ENCODE data around the gene EGR1.

EGR1 gene

DNA sequence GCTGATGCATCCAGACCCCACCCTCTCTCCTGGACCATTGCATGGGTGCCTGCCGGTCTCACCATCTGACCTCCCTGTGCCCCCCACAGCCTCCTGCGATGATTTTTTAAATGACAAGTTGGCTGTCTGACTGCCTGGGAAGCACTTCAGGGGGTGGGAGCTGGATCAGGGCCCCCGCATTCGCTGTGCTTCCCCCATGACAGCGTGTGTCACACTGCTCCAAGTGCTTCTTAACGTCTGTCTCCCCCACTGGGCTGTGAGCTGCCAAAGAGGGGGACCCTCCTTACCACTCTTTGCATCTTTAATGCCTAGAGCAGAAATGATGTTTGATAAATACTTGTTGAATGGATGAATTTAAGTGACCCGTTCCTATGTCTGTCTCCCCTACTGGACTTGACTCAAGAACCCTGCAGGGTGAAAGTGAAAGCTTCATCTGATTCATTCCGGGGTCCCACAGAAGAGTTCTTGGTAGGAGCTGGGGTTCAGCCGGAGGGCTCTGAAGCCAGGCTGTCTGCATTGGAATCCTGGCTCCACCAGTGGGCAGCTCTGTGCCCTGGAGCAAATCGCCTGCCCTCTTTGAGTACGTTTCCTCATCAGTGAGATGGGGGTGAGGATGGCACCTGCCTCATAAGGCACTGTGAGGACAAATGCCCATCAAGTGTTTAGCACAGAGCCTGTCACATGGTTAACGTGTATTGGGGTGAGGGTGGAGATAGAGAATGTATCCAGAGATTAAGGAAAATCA lies 7.6 kb upstream of the EGR1 start:
- Histone ChIP-seq H3K9me3 (no peaks in the 10 kb centered on the region), H3K27me3 (no peaks in the 10 kb centered on the region), H3K36me3 (no peaks in the 10 kb centered on the region), H3K4me3 (ENCODE audit: low read depth in 1 of 2, low read length in 1 of 2) (no peak overlapping the region), H3K4me1 (ENCODE audit: control insufficient read depth in 1 of 2, insufficient read depth in 1 of 2, low read depth in 1 of 2, low read length in 1 of 2) (peaks cover 0 to 4% of the 10 kb centered on the region in 2 experiments), H3K27ac (no peak overlapping the region)
- TF ChIP-seq, protein P1, sequence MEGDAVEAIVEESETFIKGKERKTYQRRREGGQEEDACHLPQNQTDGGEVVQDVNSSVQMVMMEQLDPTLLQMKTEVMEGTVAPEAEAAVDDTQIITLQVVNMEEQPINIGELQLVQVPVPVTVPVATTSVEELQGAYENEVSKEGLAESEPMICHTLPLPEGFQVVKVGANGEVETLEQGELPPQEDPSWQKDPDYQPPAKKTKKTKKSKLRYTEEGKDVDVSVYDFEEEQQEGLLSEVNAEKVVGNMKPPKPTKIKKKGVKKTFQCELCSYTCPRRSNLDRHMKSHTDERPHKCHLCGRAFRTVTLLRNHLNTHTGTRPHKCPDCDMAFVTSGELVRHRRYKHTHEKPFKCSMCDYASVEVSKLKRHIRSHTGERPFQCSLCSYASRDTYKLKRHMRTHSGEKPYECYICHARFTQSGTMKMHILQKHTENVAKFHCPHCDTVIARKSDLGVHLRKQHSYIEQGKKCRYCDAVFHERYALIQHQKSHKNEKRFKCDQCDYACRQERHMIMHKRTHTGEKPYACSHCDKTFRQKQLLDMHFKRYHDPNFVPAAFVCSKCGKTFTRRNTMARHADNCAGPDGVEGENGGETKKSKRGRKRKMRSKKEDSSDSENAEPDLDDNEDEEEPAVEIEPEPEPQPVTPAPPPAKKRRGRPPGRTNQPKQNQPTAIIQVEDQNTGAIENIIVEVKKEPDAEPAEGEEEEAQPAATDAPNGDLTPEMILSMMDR (IDR thresholded peaks at IDR 0.05), result no peak

DNA sequence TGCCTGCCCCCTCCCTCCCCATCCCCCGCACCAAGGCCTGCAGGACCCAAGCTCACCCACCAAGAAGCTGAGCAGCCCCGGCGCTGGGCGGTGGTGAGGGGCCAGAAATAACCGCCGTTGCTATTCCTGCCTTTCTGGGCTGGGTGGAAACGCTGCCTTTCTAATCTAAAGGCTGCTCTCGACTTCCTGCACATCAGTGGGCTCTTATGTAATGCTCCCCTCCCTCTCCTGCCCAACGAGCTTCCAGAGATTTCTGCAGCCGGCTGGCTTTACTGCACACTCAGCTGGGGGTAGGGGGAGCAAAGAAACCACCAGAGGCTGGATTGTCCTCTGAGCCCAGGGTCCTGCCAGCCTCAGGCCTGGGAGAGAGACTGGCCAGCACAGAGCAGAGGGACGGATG lies 6.9 kb upstream of the EGR1 start:
- H3K9me3 ChIP-seq, result no peaks in the 10 kb centered on the region
- no peaks in the 10 kb centered on the region for H3K27me3 ChIP-seq
- H3K4me1 ChIP-seq (ENCODE audit: control insufficient read depth in 1 of 2, insufficient read depth in 1 of 2, low read depth in 1 of 2, low read length in 1 of 2), result peaks cover under 1 to 6% of the 10 kb centered on the region in 2 experiments
- TF ChIP-seq, protein P1 (IDR thresholded peaks at IDR 0.05), result no peak
- no peak overlapping the region for H3K27ac ChIP-seq
- no peaks in the 10 kb centered on the region for H3K36me3 ChIP-seq
- H3K4me3 ChIP-seq (ENCODE audit: low read depth in 1 of 2, low read length in 1 of 2), result no peak overlapping the region

DNA sequence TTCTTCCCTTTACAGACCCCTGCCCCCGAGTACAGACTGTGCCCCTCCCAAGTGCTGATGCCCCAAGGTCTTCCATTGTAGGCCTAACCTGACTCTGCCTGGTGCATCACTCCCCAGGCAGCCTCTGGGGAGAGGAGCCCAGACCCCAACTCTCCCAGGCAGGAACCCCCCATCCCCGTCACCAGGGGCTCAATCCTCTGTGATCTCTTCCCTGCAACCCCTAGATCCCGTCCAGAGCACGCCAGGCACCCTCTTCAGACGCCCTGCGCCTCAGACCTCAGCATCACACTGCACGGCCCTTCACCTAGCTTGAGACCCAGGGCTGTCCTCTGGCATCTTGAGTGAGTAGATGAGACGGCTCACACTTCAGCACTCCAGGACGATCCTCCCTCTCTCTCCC lies 6.4 kb upstream of the EGR1 start:
- Histone ChIP-seq H3K27ac (no peak overlapping the region), H3K36me3 (no peaks in the 10 kb centered on the region), H3K9me3 (no peaks in the 10 kb centered on the region), H3K4me1 (ENCODE audit: control insufficient read depth in 1 of 2, insufficient read depth in 1 of 2, low read depth in 1 of 2, low read length in 1 of 2) (peaks cover 5 to 11% of the 10 kb centered on the region in 2 experiments), H3K4me3 (ENCODE audit: low read depth in 1 of 2, low read length in 1 of 2) (no peak overlapping the region), H3K27me3 (no peaks in the 10 kb centered on the region)
- TF ChIP-seq, protein P1 (IDR thresholded peaks at IDR 0.05), result no peak

GRCh38 chr5:138459311-138459933 lies 5.9 kb upstream of the EGR1 start:
- TF ChIP-seq, protein P1 (IDR thresholded peaks at IDR 0.05), result no peak
- Histone ChIP-seq H3K4me3 (ENCODE audit: low read depth in 1 of 2, low read length in 1 of 2) (no peak overlapping the region), H3K9me3 (no peaks in the 10 kb centered on the region), H3K4me1 (ENCODE audit: control insufficient read depth in 1 of 2, insufficient read depth in 1 of 2, low read depth in 1 of 2, low read length in 1 of 2) (peaks cover 10 to 15% of the 10 kb centered on the region in 2 experiments), H3K27me3 (no peaks in the 10 kb centered on the region), H3K27ac (no peak overlapping the region), H3K36me3 (no peaks in the 10 kb centered on the region)

- Histone ChIP-seq H3K4me1 (ENCODE audit: control insufficient read depth in 1 of 2, insufficient read depth in 1 of 2, low read depth in 1 of 2, low read length in 1 of 2) (peaks cover 10 to 17% of the 10 kb centered on the region in 2 experiments), H3K27me3 (no peaks in the 10 kb centered on the region), H3K4me3 (ENCODE audit: low read depth in 1 of 2, low read length in 1 of 2) (no peak overlapping the region), H3K27ac (no peak overlapping the region), H3K36me3 (no peaks in the 10 kb centered on the region), H3K9me3 (no peaks in the 10 kb centered on the region)
- TF ChIP-seq, protein P1 (IDR thresholded peaks at IDR 0.05), result no peak
Observed at GRCh38 chr5:138460032-138460693, 5.1 kb upstream of the EGR1 start.

All from neutrophil (primary cell).